ENCODE measurements around the gene BLNK. TPM values are rescaled to one million over a fixed set of nuclear protein-coding genes. Genes with fewer than 3 reads are reported as not detected.
A peak's percentile ranks its signal among the peaks of the same experiment; 100 is the strongest.

Gene BLNK
- total RNA-seq, 1 donor from 2014 or later: not detected

DNA sequence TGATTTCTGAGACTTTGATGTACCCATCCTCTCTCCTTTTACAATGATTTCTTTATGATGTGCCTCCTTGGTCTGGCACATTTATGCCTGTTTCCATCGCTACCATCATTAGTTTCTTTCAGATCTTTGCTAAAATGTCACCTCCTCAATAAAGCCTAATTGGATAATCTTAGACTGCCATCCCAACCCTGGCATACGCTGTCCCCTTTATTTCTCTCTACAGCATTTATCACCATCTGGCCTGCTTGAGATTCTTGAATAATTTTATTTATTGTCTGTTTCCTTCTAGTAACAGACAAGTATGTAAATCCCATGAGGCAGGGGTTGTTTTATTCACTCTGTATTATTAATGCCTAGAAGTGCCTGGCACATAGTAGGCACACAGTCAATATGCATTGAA, 26.1 kb upstream of the BLNK start:
- H3K4me3 Mint-ChIP-seq (ENCODE audit: unreplicated experiment): no peak overlapping the region
- H3K27ac Mint-ChIP-seq (ENCODE audit: unreplicated experiment): no peak overlapping the region
- no peaks in the 10 kb centered on the region for H3K9me3 Mint-ChIP-seq (ENCODE audit: unreplicated experiment)
- TF ChIP-seq, protein P1, sequence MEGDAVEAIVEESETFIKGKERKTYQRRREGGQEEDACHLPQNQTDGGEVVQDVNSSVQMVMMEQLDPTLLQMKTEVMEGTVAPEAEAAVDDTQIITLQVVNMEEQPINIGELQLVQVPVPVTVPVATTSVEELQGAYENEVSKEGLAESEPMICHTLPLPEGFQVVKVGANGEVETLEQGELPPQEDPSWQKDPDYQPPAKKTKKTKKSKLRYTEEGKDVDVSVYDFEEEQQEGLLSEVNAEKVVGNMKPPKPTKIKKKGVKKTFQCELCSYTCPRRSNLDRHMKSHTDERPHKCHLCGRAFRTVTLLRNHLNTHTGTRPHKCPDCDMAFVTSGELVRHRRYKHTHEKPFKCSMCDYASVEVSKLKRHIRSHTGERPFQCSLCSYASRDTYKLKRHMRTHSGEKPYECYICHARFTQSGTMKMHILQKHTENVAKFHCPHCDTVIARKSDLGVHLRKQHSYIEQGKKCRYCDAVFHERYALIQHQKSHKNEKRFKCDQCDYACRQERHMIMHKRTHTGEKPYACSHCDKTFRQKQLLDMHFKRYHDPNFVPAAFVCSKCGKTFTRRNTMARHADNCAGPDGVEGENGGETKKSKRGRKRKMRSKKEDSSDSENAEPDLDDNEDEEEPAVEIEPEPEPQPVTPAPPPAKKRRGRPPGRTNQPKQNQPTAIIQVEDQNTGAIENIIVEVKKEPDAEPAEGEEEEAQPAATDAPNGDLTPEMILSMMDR (IDR thresholded peaks at IDR 0.05): no peak
- no peaks in the 10 kb centered on the region for H3K36me3 Mint-ChIP-seq (ENCODE audit: unreplicated experiment)
- H3K27me3 Mint-ChIP-seq (ENCODE audit: unreplicated experiment): peaks cover 68% of the 10 kb centered on the region
- H3K4me1 Mint-ChIP-seq (ENCODE audit: unreplicated experiment): no peaks in the 10 kb centered on the region
- DNase-seq (ENCODE audit: extremely low spot score, unreplicated experiment): no peak

DNA sequence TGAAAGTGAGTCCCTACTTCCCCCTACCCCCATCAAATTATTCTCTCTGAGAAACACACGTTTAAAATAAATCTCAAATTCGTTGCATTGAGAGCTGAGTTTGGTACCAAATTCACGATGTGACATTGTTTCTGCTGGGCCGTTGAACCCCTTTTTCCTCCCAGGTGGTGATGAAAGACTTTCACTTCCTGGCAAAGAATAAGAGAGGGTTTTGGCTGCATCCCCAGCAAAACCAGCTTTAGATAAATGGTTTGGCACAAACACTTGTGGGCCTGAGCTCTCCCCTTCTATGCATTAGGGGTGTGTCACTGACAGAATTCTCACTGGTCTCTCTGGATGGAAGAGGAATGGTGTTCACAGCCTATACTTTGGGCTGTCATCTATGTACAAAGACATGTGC, 24.1 kb upstream of the BLNK start:
- H3K27me3 Mint-ChIP-seq (ENCODE audit: unreplicated experiment): peaks cover 63% of the 10 kb centered on the region
- no peaks in the 10 kb centered on the region for H3K9me3 Mint-ChIP-seq (ENCODE audit: unreplicated experiment)

DNA sequence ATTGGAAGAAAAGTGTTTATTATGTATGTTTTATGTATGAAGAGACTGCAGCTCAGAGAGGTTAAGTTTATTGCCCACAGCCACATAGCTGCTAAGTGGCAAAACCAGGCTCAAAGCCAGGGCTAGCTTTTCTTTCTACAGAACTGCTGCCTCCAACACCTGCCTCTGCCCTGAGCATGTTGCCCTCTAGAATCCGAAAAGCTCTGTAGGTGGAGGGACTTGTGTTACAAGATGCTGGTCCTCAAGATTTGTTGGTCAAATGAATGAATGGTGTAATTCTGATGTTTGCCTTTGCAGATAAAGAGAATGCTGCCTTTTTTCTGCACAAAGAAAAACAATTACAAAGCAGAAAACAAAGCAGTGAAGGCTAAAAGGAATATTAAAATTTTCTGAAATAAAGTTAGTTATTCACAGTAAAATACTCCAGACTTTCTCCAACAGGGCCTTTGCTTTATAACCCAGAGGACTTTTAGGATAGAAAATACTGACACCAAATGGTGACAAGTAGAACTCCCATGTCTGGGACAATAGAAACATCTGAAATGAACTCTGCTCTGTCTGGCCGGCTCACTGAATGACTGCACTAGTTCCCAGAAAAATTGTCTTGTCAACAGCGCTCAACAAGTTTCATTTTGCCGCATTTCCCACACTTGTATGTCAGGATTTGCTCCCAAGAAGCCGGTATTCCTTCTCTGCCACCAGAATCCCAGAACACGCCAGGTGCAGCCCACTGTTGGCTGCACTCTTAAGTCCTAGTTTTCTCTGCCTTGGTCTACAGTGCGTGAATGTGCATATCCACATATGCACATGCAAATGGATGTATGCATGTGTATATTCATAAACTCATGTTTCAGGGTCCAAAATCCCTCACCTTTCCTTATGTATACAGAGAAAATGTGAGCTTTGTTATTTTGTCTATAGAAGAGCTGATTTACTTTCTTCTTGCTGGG, 21.9 kb upstream of the BLNK start:
- Mint-ChIP-seq H3K36me3 (ENCODE audit: unreplicated experiment) (no peaks in the 10 kb centered on the region), H3K4me1 (ENCODE audit: unreplicated experiment) (no peaks in the 10 kb centered on the region), H3K27ac (ENCODE audit: unreplicated experiment) (no peak overlapping the region), H3K4me3 (ENCODE audit: unreplicated experiment) (no peak overlapping the region), H3K27me3 (ENCODE audit: unreplicated experiment) (peaks cover 44% of the 10 kb centered on the region), H3K9me3 (ENCODE audit: unreplicated experiment) (no peaks in the 10 kb centered on the region)
- TF ChIP-seq, protein P1 (IDR thresholded peaks at IDR 0.05): peak; percentile 66
- DNase-seq (ENCODE audit: extremely low spot score, unreplicated experiment): no peak

More for the DNA sequence above, 24.1 kb upstream of the BLNK start:
- Mint-ChIP-seq H3K4me3 (ENCODE audit: unreplicated experiment) (no peak overlapping the region), H3K4me1 (ENCODE audit: unreplicated experiment) (no peaks in the 10 kb centered on the region), H3K27ac (ENCODE audit: unreplicated experiment) (no peak overlapping the region), H3K36me3 (ENCODE audit: unreplicated experiment) (no peaks in the 10 kb centered on the region)
- no peak for DNase-seq (ENCODE audit: extremely low spot score, unreplicated experiment)
- TF ChIP-seq, protein P1 (IDR thresholded peaks at IDR 0.05): no peak

DNA sequence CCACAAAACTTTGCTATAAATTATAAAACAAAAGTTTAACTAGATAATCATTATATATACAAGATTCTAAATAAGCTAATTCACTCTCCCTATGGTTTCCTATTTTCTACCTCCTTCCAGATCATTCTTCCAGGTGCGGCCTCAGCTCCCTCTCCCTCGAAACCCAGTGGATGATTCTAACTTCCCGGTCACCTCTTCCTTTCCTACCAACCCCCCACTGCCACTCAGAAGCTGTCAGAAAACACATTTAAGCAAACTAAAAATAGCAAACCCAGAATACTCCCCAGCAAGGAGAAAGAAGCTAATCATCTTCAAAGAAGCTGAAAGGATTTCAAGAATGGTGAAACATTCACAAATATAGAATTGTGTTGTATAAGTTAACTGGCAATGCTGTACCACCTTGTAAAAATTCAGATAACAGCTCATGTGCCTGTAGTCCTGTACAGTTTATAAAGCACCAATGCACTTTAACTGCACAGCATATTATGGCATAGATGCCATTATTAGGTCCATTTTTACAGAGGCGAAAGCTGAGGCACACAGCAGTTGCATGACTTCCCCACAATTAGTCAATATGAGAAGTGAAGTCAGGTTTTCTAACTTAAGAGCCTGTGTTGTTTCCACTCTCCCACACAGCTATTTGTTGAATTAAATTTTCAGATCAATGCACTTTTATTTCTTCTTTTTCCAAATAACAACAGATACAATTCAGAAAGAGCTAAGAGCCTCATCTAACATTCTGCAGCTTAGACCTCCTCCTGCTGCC, 19.2 kb upstream of the BLNK start:
- TF ChIP-seq, protein P1 (IDR thresholded peaks at IDR 0.05): no peak
- H3K4me3 Mint-ChIP-seq (ENCODE audit: unreplicated experiment): no peak overlapping the region
- no peak overlapping the region for H3K27ac Mint-ChIP-seq (ENCODE audit: unreplicated experiment)
- no peaks in the 10 kb centered on the region for H3K9me3 Mint-ChIP-seq (ENCODE audit: unreplicated experiment)
- H3K4me1 Mint-ChIP-seq (ENCODE audit: unreplicated experiment): no peaks in the 10 kb centered on the region
- peaks cover 29% of the 10 kb centered on the region for H3K27me3 Mint-ChIP-seq (ENCODE audit: unreplicated experiment)
- DNase-seq (ENCODE audit: extremely low spot score, unreplicated experiment): no peak
- H3K36me3 Mint-ChIP-seq (ENCODE audit: unreplicated experiment): no peaks in the 10 kb centered on the region

Measured in osteocyte (in vitro differentiated cells).